A673 (cell line): ENCODE results near the gene ETDC. TPM values are rescaled to one million over a fixed set of nuclear protein-coding genes. Genes with fewer than 3 reads are reported as not detected.

Experiments used
- BruUV-seq: library from RNA; stranded (reverse); fragments of 400-500 nt; replicated peaks from 2 replicates; lab custom pipeline; 2021; lab: Mats Ljungman, UMichigan
- CTCF ChIA-PET: fragments of 300-600 bp; sonication (Branson Sonifier 250); formaldehyde crosslinking; loops from one replicate; lab custom pipeline; 2022; ENCODE audit warnings: antibody characterized with exemption; lab: Charles Lee
- POLR2A ChIA-PET: fragments of 300-600 bp; sonication (Branson Sonifier 250); formaldehyde crosslinking; loops from one replicate; lab custom pipeline; 2022; ENCODE audit warnings: antibody characterized with exemption; ENCODE audit not compliant: low non-redundant PET; lab: Charles Lee
- DNase-seq: peaks from one replicate; pipeline ENCODE4 v3.0.0-alpha.2; 2015; ENCODE audit warnings: low spot score
- H3K27ac ChIP-seq: fragments of 200-600 bp; sonication (generic); 2 replicates; pipeline ENCODE4 v1.5.1; 2016; ENCODE audit warnings: mixed run types, low read depth, mild to moderate bottlenecking, mixed read lengths, antibody characterized with exemption, low read length; ENCODE audit not compliant: poor library complexity, severe bottlenecking
- H3K27me3 ChIP-seq: fragments of 200-600 bp; sonication (generic); replicated peaks from 2 replicates; pipeline ENCODE4 v1.6.1; 2017; ENCODE audit warnings: mixed run types, low read depth, mild to moderate bottlenecking, mixed read lengths, antibody characterized with exemption, low read length; ENCODE audit not compliant: insufficient read depth, poor library complexity
- H3K36me3 ChIP-seq: fragments of 200-600 bp; sonication (generic); 2 replicates; pipeline ENCODE4 v1.6.1; 2016; ENCODE audit warnings: mixed run types, mild to moderate bottlenecking, mixed read lengths, antibody characterized with exemption, low read length; ENCODE audit not compliant: insufficient read depth, poor library complexity, severe bottlenecking
- H3K4me1 ChIP-seq: fragments of 200-600 bp; sonication (generic); 2 replicates; pipeline ENCODE4 v1.6.1; 2017; ENCODE audit warnings: mixed run types, mild to moderate bottlenecking, mixed read lengths, antibody characterized with exemption, low read length; ENCODE audit not compliant: insufficient read depth, poor library complexity, severe bottlenecking
- H3K4me3 ChIP-seq: fragments of 200-600 bp; sonication (generic); 2 replicates; pipeline ENCODE4 v1.5.1; 2016; ENCODE audit warnings: low read depth, mixed run types, mild to moderate bottlenecking, mixed read lengths, low read length; ENCODE audit not compliant: poor library complexity, severe bottlenecking
- H3K9me3 ChIP-seq: fragments of 200-600 bp; sonication (generic); 2 replicates; pipeline ENCODE4 v1.6.1; 2016; ENCODE audit warnings: mixed run types, low read depth, mild to moderate bottlenecking, mixed read lengths, antibody characterized with exemption, low read length; ENCODE audit not compliant: poor library complexity, severe bottlenecking
- EZH2 ChIP-seq: fragments of 200-600 bp; sonication (generic); IDR thresholded peaks from 2 replicates; pipeline ENCODE4 v1.6.1; 2017; ENCODE audit warnings: borderline replicate concordance, low read depth, mild to moderate bottlenecking, mixed read lengths, antibody characterized with exemption, low read length; ENCODE audit not compliant: poor library complexity, severe bottlenecking
- intact Hi-C: fragments of 100-400 bp; cut with micrococcal nuclease; formaldehyde crosslinking; loops from one replicate; pipeline ENCODE4 v1.10.0; 2022; ENCODE audit not compliant: unreplicated experiment
- total RNA-seq: library from RNA; stranded (reverse); gene quantifications from 2 replicates; pipeline ENCODE4 v1.2.3, GENCODE V29; 2021
- TF ChIP-seq, protein P1 (sequence below): fragments of 300-800, 200-600 bp; sonication (generic); conservative IDR thresholded peaks from 2 replicates; pipeline ENCODE4 v1.5.1; 2017; ENCODE audit warnings: low read depth, mild to moderate bottlenecking, antibody characterized with exemption, low read length, moderate library complexity, mixed read lengths

Gene ETDC
- total RNA-seq, 1 experiment from 2014 or later = not detected

DNA sequence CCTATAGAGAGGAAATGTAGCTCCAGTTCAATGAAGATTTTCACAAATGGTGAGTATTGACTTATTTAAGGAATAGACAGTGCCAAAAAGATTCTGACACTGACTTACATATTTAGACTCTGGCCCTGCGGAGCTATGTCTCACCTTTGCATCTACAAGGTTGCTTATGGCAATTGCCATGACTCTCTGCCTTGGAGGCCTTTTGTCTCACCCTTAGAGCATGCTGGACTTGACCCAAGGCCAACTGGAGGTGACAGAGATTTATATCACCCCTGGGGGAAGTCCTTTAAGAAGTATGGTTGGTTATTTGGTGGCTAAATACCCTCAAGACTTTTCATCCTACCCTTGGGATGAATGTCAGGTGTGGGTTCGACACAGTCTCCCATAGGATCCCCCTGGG is 4.5 kb upstream of the ETDC start:
- TF ChIP-seq, protein P1, sequence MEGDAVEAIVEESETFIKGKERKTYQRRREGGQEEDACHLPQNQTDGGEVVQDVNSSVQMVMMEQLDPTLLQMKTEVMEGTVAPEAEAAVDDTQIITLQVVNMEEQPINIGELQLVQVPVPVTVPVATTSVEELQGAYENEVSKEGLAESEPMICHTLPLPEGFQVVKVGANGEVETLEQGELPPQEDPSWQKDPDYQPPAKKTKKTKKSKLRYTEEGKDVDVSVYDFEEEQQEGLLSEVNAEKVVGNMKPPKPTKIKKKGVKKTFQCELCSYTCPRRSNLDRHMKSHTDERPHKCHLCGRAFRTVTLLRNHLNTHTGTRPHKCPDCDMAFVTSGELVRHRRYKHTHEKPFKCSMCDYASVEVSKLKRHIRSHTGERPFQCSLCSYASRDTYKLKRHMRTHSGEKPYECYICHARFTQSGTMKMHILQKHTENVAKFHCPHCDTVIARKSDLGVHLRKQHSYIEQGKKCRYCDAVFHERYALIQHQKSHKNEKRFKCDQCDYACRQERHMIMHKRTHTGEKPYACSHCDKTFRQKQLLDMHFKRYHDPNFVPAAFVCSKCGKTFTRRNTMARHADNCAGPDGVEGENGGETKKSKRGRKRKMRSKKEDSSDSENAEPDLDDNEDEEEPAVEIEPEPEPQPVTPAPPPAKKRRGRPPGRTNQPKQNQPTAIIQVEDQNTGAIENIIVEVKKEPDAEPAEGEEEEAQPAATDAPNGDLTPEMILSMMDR = no peak
- TF ChIP-seq EZH2 = no peak
- no peak for DNase-seq
- Histone ChIP-seq H3K9me3 (no peaks in the 10 kb centered on the region), H3K36me3 (no peaks in the 10 kb centered on the region), H3K4me1 (no peaks in the 10 kb centered on the region), H3K27me3 (no peaks in the 10 kb centered on the region), H3K27ac (no peak overlapping the region), H3K4me3 (no peak overlapping the region)
- intact Hi-C loops = no loop called here
- POLR2A ChIA-PET = no interaction called here
- CTCF ChIA-PET = no interaction called here
- BruUV-seq = no TSS peak

DNA sequence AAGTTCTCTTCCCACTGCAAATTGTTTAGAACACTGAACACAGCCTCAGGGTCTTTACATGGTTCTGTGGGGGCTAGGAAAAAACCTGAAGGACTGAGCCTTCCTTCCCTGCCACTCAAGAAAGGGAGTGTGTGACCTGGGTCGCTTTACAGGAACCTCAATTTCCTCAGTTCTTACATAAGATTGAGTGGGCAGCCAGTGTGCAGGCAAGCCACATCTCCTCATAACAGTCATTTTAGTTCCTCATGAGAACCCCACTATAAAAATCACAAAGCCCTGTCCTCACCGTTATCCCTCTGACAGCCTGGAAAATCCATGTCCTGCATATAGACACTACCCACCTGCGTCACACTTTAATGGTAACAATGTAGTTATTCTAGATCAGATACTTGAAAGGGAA is 2.1 kb upstream of the ETDC start:
- Histone ChIP-seq H3K4me1 (no peaks in the 10 kb centered on the region), H3K27ac (no peak overlapping the region), H3K27me3 (no peaks in the 10 kb centered on the region), H3K36me3 (no peaks in the 10 kb centered on the region), H3K4me3 (no peak overlapping the region), H3K9me3 (peaks cover 4% of the 10 kb centered on the region)
- CTCF ChIA-PET = no interaction called here
- no peak for DNase-seq
- intact Hi-C loops = no loop called here
- BruUV-seq = no TSS peak
- no peak for TF ChIP-seq EZH2
- TF ChIP-seq, protein P1 = no peak
- POLR2A ChIA-PET = no interaction called here

GRCh38 chrX:135308345-135308855 is 880 bp upstream of the ETDC start:
- intact Hi-C loops = no loop called here

More at GRCh38 chrX:135308345-135308855, 880 bp upstream of the ETDC start:
- DNase-seq = no peak
- no TSS peak for BruUV-seq
- Histone ChIP-seq H3K27ac (no peak overlapping the region), H3K9me3 (peaks cover 4% of the 10 kb centered on the region), H3K27me3 (no peaks in the 10 kb centered on the region), H3K36me3 (no peaks in the 10 kb centered on the region), H3K4me3 (no peak overlapping the region), H3K4me1 (no peaks in the 10 kb centered on the region)
- CTCF ChIA-PET = no interaction called here
- POLR2A ChIA-PET = no interaction called here
- TF ChIP-seq, protein P1 = no peak
- no peak for TF ChIP-seq EZH2
